ENCODE data around the gene FMN2.

FMN2 gene

GRCh38 chr1:240198376-240198775, 106.7 kb downstream of the FMN2 start:
- DNase-seq (ENCODE audit: low read depth in 3 of 3) = no peak

GRCh38 chr1:240199758-240200645, 108.3 kb downstream of the FMN2 start:
- DNase-seq (ENCODE audit: low read depth in 3 of 3) = no peak

- no peak for DNase-seq (ENCODE audit: low read depth in 3 of 3)
Observed at GRCh38 chr1:240201931-240202330, 110.2 kb downstream of the FMN2 start.

GRCh38 chr1:240207073-240207709, 115.5 kb downstream of the FMN2 start:
- no peak for DNase-seq (ENCODE audit: low read depth in 3 of 3)

DNA sequence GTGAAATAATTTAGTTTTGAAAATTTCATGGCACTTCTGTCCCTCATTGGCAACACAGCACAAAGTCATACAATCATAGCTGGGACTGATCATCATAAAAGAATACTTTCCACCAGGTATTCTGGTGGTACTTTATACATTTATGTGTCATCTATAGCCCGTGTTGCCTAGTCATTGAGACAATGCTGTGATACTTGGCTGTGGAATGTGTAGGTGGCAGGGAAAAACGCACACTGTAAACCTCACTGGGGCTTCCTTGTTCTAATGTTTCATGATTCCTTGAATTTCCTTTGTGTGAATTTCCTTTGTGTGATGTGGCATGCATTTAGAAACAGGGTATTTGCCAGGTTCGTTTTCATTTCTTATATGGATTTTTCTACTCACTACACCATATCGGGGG, 118.3 kb downstream of the FMN2 start:
- no peak for DNase-seq (ENCODE audit: low read depth in 3 of 3)

- no peak for DNase-seq (ENCODE audit: low read depth in 3 of 3)
Observed at GRCh38 chr1:240212556-240212955, 120.9 kb downstream of the FMN2 start.

GRCh38 chr1:240217403-240217802, 125.7 kb downstream of the FMN2 start:
- DNase-seq (ENCODE audit: low read depth in 3 of 3) = no peak

- DNase-seq (ENCODE audit: low read depth in 3 of 3) = no peak
Observed at GRCh38 chr1:240219104-240219503, 127.4 kb downstream of the FMN2 start.

DNA sequence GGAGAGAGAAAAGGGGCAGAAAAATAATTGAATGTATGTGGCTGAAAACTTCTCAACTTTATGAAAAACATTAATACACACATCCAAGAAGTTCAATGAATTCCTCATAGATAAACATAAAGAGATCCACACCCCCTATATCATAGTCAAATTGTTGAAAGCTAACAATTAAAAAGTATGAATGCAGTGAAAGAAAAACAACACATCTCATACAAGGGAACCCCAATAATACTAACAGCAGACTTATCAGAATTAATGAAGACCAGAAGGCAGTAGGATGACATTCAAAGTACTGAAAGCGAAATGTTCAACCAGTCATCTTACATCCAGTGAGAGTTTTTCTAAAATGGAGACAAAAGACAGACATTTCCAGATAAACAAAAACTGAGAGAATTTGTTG, 134.4 kb downstream of the FMN2 start:
- no peak for DNase-seq (ENCODE audit: low read depth in 3 of 3)

GRCh38 chr1:240230816-240231215, 139.1 kb downstream of the FMN2 start:
- no peak for DNase-seq (ENCODE audit: low read depth in 3 of 3)

DNA sequence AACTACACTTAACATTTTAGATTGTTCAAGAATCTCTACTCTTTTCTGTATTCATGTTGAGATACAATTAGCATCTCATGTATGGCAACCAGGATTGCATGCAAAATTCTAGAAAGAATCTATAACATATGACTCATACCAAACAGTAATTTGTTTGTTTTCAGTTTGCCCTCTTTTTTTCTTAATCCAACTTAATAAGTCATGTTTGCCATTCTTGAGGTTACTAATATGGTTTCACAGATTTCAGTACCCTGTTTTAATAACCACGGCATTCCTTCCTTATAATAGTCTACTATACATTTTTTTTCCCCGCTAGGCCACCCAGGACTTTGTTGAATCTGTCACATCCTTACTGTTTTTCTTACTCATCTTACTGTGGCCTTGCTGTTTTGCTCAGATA, 140.8 kb downstream of the FMN2 start:
- no peak for DNase-seq (ENCODE audit: low read depth in 3 of 3)

DNA sequence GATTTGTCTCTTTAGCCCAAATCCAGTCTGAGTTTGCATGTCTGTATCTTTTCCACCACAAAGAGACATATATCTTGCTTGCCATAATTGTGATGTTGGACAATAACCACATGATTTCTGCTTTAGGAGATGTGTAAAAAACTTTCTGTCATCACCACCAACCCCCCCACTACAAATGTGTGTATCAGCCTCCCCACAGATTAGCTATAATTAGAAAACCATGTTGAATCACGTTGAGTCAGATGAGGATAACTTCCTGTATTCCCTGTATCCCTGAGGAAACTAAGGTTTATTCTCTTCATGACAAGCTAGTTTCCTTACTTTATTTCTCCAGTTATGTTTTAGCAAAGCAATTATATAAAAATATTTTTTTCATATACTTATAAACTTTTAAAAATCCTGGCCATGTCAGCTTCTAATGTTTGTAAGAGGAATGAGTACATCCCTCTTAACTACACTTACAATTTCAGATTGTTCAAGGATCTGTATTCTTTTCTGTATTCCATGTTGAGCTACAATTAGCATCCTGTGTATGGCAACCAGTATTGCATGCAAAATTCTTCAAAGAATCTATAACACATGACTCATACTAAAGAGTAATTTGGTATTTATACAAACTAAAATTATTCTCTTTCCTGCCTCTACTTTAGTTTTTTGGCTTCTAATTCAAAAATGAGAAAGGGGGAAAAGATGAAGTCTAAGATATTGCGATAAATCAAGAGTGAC, 143.0 kb downstream of the FMN2 start:
- DNase-seq (ENCODE audit: low read depth in 3 of 3) = no peak

DNA sequence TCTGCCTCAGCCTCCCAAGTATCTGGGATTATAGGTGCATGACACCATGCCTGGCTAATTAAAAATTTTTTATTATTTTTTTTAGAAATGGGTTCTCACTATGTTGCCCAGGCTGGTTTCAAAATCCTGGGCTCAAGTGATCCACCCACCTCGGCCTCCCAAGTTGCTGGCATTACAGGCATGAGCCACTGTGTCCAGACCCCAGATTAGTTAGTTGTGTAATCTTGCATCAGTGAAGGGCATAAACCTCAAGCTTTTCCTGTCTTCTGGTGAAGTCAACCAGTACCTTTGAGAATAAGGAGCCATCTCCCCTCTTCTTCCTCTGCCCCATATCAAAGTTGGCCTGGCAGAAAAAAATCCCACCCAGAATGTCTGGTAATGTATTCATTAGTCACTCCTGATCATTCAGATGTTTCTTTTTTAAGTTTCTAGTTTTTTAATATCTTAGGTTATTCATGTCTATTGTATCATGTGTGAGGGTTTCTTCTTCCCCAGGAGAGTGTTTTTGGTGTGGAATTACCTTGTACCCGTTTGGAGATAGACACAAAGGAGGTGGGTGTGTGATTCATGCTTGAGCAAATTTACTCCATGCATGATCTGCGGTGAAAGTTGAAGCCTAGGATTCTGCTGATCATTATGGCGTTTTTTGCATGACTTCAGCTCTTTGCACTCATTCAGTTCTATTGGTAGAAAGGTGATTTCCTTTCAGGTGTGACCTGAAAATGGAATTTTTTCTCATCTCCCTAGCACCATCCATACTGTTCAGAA, 144.0 kb downstream of the FMN2 start:
- no peak for DNase-seq (ENCODE audit: low read depth in 3 of 3)

DNA sequence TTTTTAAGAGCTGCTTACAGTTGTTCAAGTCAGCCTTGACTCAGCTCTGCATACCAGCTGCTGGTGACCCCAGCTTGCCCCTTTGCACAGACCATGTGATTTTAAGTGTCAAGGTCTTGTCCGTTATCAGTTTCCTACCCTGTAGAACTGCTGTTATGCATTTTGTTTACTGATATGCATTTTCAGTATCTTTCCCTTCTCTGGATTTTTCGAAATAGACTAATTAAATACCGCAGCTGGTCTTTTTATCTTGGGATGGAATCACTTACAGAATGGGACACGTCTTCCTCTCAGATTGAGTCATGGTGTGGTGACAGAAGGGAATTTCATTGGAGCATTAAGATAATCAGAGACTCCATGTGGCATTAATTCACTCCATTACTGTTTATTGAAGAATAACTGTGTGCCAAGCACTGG, 145.6 kb downstream of the FMN2 start:
- no peak for DNase-seq (ENCODE audit: low read depth in 3 of 3)

DNA sequence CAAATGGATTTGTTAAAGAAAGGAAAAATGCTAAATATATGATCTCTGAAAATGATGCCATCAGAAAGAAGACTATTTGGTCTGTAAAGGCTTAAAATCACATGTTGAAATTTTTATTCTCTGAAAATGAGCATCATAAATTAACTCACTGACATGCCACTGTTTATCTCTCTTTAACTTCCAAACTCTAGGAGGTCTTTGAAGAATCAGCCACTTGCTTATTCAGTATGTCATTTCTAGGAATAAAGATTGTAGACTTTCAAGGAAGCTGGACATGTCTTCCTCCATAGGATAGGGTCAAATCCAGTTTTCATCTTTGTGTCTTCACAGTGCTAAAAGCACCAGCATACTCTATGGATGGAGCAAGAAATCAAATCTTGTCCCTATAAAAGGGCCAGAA, 147.6 kb downstream of the FMN2 start:
- DNase-seq (ENCODE audit: low read depth in 3 of 3) = no peak

DNA sequence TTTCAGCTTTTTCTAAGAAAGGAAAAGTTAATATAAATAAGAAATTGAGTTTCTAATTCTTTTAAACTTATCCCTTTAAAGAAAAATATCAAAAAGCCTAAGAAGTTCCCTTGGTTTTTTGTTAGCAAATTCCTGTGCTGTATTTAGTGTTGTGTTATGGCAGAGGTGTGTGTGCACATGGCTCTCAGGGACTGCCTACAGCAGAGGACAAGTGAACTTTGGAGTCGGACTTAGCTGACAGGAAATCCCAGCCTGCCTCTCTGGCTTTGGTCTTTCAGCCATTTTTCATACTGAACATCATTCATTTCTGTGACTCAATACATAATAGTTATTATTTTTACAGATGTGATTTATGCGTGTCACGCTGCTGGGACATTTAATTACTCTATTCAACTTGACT, 149.6 kb downstream of the FMN2 start:
- no peak for DNase-seq (ENCODE audit: low read depth in 3 of 3)

DNA sequence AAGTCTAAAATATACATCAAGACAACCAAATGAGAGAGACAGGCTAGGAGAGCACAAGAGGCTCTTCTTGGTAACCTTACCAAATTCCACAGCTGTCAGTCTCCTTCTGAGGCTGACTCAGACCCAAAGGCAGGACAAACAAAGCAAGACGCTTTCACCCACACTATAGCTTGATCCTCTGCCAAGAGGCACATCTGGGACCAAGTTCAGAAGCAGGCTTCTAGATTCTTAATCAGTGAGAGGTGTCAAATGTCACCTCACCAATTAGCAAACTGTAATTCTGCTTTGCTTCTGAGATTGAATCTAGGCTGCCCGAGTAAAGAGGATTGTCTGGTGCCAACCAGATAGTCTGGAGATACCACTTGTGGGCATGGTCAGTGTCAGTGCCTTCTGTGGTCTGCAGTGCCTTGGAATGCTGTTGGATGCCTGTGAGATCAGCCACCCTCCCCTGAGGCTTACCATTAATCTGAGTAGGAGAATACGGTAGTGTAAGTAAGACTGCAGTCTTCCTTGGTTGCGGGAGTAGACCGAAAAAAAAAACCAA, 151.0 kb downstream of the FMN2 start:
- no peak for DNase-seq (ENCODE audit: low read depth in 3 of 3)

DNA sequence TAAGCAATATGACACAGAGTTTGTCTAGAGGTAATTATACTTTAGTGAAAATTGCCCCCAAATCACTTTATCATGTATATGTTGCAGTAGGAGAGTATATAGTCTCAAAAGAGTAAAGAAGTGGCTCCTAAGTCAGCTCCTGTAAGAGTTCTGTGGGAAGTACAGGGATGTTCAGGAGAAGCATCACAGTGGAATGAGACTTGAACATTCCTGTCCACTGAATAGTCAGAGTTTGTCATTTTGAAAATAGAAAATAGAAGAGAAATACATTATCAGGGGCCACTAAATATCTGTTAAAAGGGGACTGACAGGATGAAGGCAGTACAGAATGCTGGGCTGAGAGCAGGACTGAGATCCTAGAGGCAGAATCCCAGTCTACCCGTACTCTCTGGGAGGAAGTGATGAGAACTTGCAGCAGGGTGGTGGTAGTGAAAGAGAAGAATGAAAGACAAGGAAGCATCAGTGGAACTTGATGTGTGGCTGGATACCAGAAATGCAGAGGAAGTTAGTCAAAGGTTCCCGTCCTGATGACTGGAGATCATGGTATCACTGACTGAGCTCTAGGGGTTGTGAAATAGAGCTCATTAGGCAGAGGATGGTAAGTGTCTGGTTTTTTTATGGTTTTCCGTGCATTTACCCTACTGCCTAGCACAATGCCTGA, 153.4 kb downstream of the FMN2 start:
- no peak for DNase-seq (ENCODE audit: low read depth in 3 of 3)

DNA sequence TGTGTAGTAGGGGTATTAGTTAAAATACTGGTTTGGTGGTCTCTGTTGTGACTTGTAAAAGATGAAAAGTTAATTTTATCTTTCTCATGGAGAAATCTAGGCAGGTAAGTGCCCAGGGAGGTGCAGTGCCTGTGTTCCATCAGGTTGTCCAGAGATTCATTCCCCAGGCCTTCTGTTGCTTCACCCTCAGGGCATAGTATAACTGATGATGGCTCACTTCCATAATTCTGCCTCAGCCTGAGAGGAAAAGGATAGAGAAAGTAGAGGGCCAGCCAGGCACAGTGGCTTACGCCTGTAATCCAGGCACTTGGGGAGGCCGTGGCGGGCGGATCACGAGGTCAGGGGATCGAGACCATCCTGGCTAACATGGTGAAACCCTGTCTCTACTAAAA, 153.9 kb downstream of the FMN2 start:
- DNase-seq (ENCODE audit: low read depth in 3 of 3) = no peak

DNA sequence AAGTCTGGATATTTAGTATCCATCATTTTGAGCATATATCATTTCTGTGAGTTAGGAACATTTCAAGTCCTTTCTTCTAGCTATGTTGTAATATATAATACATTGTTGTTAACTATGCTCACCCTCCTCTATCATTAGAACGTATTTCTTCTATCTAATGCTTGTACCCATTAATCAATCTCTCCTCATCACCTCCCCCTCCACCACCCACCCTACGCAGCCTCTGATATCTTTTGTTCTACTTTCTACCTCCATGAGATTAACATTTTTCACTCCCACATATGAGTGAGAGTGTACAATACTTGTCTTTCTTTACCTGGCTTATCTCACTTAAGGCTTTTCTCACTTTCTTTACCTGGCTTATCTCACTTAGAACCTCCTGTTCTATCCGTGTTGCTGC, 156.2 kb downstream of the FMN2 start:
- no peak for DNase-seq (ENCODE audit: low read depth in 3 of 3)

GRCh38 chr1:240254006-240254405, 162.3 kb downstream of the FMN2 start:
- DNase-seq (ENCODE audit: low read depth in 3 of 3) = no peak

Data from stimulated activated CD4-positive, alpha-beta T cell treated with anti-CD3 and anti-CD28 coated beads, TNF-alpha, amount 100 ng/mL, for 24 hours (primary cell).